NB4 (cell line): Measurements from ENCODE around the gene CSF2.

Source experiments
- DNase-seq: peaks from one replicate; pipeline ENCODE4 v3.0.0; 2010; ENCODE audit warnings: low read depth
- H3K4me3 ChIP-seq: one replicate; pipeline ENCODE4 v1.5.1; 2011; ENCODE audit warnings: mild to moderate bottlenecking, low read depth, low read length, moderate library complexity
- MYC ChIP-seq: IDR thresholded peaks from 2 replicates; pipeline ENCODE4 v1.6.1; 2011; ENCODE audit warnings: low read depth, low read length
- POLR2A ChIP-seq: IDR thresholded peaks from 2 replicates; pipeline ENCODE4 v1.6.1; 2011; ENCODE audit warnings: mild to moderate bottlenecking; ENCODE audit not compliant: insufficient read length; ENCODE audit errors: extremely low read depth
- TF ChIP-seq, protein P1 (sequence below): IDR thresholded peaks from 2 replicates; pipeline ENCODE4 v1.6.1; 2011; ENCODE audit warnings: low read depth, low read length
- TF ChIP-seq, protein P2 (sequence below): IDR thresholded peaks from one replicate; pipeline ENCODE4 v1.5.1; 2012; ENCODE audit warnings: low read depth, low read length

The CSF2 gene

DNA sequence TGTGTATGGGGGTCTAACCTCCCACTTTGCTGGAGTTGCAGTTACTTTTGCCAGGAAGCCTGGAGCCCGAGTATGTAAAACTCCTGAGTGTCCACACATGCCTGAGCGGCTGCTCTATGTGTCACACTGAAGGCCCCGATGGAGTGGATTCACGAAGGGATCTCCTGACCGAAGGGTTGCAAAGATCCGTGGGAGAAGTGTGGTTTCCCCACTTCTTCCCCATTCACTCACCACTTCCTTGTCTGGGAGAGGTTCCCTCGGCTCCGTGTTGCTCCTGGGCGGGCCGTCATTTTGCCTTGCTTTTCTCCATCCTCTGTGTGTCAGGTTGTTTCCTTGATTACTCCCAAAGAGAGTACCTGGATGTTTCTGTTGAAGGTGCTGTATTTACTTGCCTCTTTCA lies 29.4 kb upstream of the CSF2 start:
- H3K4me3 ChIP-seq = no peak overlapping the region
- no peak for TF ChIP-seq POLR2A
- TF ChIP-seq, protein P1, sequence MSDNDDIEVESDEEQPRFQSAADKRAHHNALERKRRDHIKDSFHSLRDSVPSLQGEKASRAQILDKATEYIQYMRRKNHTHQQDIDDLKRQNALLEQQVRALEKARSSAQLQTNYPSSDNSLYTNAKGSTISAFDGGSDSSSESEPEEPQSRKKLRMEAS = no peak
- TF ChIP-seq, protein P2, sequence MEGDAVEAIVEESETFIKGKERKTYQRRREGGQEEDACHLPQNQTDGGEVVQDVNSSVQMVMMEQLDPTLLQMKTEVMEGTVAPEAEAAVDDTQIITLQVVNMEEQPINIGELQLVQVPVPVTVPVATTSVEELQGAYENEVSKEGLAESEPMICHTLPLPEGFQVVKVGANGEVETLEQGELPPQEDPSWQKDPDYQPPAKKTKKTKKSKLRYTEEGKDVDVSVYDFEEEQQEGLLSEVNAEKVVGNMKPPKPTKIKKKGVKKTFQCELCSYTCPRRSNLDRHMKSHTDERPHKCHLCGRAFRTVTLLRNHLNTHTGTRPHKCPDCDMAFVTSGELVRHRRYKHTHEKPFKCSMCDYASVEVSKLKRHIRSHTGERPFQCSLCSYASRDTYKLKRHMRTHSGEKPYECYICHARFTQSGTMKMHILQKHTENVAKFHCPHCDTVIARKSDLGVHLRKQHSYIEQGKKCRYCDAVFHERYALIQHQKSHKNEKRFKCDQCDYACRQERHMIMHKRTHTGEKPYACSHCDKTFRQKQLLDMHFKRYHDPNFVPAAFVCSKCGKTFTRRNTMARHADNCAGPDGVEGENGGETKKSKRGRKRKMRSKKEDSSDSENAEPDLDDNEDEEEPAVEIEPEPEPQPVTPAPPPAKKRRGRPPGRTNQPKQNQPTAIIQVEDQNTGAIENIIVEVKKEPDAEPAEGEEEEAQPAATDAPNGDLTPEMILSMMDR = no peak
- no peak for TF ChIP-seq MYC
- DNase-seq = peak; percentile 38

DNA sequence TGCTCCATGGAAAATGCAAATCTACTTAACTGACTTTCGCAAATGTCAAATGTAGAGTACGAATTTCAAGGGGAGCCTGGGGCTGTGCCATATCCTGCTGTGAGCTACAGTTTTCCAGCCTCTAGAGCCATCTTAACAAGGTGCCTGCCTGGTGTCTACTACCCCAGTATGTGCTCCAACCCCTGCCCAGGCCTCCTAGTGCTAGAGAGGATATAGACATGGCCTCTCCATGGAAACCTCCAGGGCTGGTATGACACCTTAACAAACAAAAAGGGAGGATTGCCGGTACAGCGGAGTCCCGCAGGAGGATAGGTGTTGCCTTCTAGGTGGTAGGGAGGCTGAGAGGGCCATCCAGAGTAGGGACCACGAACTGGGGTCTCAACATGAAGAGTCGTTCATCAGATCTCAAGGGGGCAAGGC lies 26.7 kb upstream of the CSF2 start:
- no peak overlapping the region for H3K4me3 ChIP-seq
- TF ChIP-seq MYC (no peak), POLR2A (no peak)
- TF ChIP-seq, protein P1 = no peak
- TF ChIP-seq, protein P2 = no peak
- DNase-seq = no peak

DNA sequence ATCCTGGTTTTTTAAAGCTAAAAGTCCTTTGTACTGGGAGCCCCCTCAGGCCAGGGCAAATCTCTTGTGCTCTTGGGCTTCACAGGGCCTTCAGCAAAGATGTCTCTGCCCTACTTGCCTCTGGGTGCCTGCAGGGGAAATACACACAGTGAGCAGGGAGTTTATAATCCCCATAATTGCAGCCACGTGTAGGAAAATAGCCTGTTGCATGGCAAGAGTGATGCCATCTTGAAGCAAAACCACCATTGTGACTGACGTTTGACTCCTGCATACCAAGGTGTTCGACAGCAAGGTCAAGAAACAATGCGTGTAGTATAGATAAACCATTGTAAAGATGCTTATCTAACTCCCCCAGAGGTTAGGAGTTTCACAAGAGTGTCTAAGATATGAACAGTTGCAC lies 24.5 kb upstream of the CSF2 start:
- TF ChIP-seq, protein P1 = peak; percentile 53; the same call in 1 of the 2 replicates
- TF ChIP-seq POLR2A (no peak), MYC (no peak)
- TF ChIP-seq, protein P2 = no peak
- no peak overlapping the region for H3K4me3 ChIP-seq
- peak; percentile 61 for DNase-seq

DNA sequence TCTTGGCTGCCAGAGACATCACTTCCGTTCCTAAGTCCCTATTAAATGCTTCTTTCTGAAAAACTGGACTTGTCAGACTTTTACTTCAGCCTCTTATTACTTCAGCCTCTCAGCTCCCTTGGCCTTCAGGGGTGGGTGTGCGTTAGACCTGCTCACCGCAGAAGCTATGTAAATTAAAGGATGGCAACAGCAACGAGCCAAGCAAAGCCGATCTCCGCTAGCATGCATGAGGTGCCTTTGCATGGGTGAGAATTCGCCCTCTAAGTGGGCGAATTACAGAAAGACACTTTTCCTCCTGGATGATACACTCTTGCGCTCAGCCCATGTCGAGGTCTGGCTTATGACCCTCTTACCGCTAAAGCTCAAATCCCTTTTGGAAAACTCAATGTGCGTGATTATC lies 24.0 kb upstream of the CSF2 start:
- H3K4me3 ChIP-seq = no peak overlapping the region
- no peak for DNase-seq
- TF ChIP-seq, protein P1 = no peak
- TF ChIP-seq MYC = no peak
- TF ChIP-seq, protein P2 = no peak
- no peak for TF ChIP-seq POLR2A

DNA sequence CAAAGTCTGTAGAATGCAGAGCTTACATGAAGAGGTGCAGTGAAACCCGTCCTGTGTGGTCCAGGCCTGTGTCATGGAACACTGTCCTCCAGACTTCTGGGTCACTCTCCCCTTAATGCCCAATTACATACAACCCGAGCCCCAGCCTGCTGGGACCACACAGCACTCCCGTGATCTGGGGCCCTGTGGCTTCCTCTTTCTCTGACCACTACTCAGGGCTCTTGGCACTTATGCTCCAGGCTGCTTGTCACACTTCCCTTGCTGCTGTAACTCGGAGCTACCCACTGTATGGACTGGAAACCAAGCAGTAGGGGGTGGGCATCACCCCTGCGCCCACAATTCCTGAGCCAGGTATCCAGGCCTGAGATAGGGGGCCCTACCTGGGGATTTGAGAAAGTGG lies 23.5 kb upstream of the CSF2 start:
- DNase-seq = peak; percentile 77
- TF ChIP-seq, protein P2 = no peak
- TF ChIP-seq POLR2A = no peak
- no peak for TF ChIP-seq MYC
- TF ChIP-seq, protein P1 = no peak
- H3K4me3 ChIP-seq = no peak overlapping the region
